ENCODE measurements around the gene M6PR.
A peak's percentile ranks its signal among the peaks of the same experiment; 100 is the strongest.
"Not testable (repeated sequence)": the region's sequence is repeated elsewhere in the genome, so short reads cannot be mapped to it uniquely, and the experiment has no call there.

M6PR gene

GRCh38 chr12:8917031-8917430 lies 32.4 kb downstream of the M6PR start:
- in situ Hi-C loops (cut with HindIII; ENCODE audit: low pct_ligation_motif_present, low pct_unique_long_range_greater_than_20kb, low sequenced_read_pairs), result no loop called here
- DNase-seq, result no peak

DNA sequence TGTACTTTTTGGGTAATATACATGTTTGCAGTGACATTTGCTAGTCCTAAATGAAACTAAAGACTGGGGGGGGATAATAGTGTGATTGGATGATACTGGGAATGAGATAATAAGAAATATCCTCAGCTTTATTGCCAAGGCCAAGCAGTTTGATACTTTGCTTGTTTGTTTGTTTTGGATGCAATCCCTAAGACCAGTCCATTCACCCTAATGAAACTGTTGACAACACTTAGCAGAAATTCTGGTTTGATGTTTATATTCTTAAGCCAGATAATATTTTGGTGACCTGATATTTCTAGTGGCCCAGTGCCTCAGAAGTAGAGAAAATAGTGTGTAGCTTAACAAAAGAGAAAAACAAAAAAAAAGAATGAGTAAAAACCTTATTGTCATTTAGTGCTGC lies 33.3 kb downstream of the M6PR start:
- in situ Hi-C loops (cut with HindIII; ENCODE audit: low pct_ligation_motif_present, low pct_unique_long_range_greater_than_20kb, low sequenced_read_pairs), result no loop called here

DNA sequence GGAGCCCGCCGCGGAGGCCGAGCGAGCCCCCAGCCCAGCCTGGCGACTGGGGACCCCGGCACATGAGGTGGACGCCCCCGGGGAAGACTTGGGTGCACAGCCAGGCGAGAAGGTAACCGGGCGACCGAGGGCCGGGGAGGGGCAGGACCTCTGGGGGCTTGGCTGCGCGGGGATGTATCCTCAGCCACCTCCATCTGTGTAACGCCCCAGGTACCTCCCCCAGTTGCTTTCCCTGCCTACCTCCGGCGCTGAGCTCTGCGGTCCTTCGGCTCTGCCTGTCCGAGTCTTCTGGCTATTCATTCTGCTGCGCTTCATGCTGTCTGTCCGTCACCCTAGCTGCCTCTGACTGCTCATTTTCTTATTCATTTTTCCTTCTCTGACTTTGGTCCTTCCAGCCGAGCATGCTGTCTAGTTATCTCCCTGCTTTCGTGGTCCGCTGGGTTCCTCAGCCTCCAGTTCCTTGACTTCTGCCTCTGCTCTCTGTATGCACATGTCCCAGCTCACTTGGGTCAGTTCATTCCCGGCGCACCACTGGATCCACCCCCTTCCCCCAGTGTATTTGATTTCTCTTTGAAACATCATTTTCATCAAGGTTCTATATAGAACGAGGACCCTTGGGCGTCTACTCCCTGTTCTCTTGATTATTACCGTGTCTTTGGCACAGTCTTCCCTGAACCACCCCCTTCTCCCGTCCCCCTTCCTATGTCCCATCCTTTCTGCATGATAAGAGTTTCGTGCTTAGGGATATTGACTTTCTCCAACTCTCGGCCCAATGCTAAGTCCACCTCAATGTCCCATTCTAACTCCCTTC lies 34.5 kb downstream of the M6PR start:
- in situ Hi-C loops (cut with HindIII; ENCODE audit: low pct_ligation_motif_present, low pct_unique_long_range_greater_than_20kb, low sequenced_read_pairs), result no loop called here
- peak; percentile 80 for DNase-seq

More for the DNA sequence above, 33.3 kb downstream of the M6PR start:
- no peak for DNase-seq

GRCh38 chr12:8914033-8914715 lies 35.3 kb downstream of the M6PR start, which contains the start of gene PHC1:
Gene PHC1, plus strand, starts transcription at chr12:8914509. Its CDS starts 3,169 bp downstream, at chr12:8917678.
- in situ Hi-C loops (cut with HindIII; ENCODE audit: low pct_ligation_motif_present, low pct_unique_long_range_greater_than_20kb, low sequenced_read_pairs), result not testable (repeated sequence)
- peak; percentile 83 for DNase-seq

GRCh38 chr12:8913702-8914032 lies 35.8 kb downstream of the M6PR start:
- in situ Hi-C loops (cut with HindIII; ENCODE audit: low pct_ligation_motif_present, low pct_unique_long_range_greater_than_20kb, low sequenced_read_pairs), result no loop called here
- DNase-seq, result no peak

GRCh38 chr12:8912914-8913313 lies 36.5 kb downstream of the M6PR start:
- in situ Hi-C loops (cut with HindIII; ENCODE audit: low pct_ligation_motif_present, low pct_unique_long_range_greater_than_20kb, low sequenced_read_pairs), result no loop called here
- peak; percentile 23 for DNase-seq

GRCh38 chr12:8911606-8912268 lies 37.7 kb downstream of the M6PR start:
- in situ Hi-C loops (cut with HindIII; ENCODE audit: low pct_ligation_motif_present, low pct_unique_long_range_greater_than_20kb, low sequenced_read_pairs), result no loop called here
- DNase-seq, result peak; percentile 31

DNA sequence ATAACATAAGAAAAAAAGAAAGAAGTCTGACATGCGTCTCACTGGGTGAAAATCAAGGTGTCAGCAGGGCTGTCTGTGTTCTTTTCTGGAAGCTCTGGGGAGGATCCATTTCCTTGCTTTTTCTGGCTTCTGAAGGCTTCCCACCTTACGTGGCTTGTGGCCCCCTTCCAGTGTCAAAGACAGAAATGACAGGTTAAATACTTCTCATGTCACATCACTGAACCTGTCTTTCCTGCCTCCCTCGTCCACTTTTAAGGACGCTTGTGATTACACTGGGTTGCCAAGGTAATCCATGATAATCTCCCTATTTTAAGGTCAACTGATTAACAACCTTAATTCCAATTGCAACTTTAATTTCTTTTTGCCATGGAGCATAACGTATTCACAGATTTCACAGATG lies 39.7 kb downstream of the M6PR start:
- DNase-seq, result no peak
- in situ Hi-C loops (cut with HindIII; ENCODE audit: low pct_ligation_motif_present, low pct_unique_long_range_greater_than_20kb, low sequenced_read_pairs), result no loop called here

GRCh38 chr12:8907513-8907912 lies 41.9 kb downstream of the M6PR start:
- in situ Hi-C loops (cut with HindIII; ENCODE audit: low pct_ligation_motif_present, low pct_unique_long_range_greater_than_20kb, low sequenced_read_pairs), result no loop called here
- DNase-seq, result no peak

GRCh38 chr12:8906266-8907180 lies 42.9 kb downstream of the M6PR start:
- in situ Hi-C loops (cut with HindIII; ENCODE audit: low pct_ligation_motif_present, low pct_unique_long_range_greater_than_20kb, low sequenced_read_pairs), result no loop called here
- DNase-seq, result no peak

DNA sequence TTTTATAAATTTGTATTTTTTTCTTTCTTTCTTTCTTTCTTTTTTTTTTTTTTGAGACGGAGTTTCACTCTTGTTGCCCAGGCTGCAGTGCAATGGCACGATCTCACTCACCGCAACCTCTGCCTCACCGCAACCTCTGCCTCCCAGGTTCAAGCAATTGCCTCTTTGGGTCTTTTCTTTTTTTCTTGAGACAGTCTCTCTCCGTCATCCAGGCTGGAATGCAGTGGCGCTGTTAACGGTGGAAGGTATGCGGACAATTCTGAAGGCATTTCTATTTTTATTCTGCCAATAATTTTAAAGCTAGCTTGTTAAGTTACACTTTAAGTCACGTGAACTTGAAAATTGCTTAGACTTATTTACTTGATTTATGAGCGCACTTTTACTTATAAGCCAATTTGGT lies 43.9 kb downstream of the M6PR start:
- in situ Hi-C loops (cut with HindIII; ENCODE audit: low pct_ligation_motif_present, low pct_unique_long_range_greater_than_20kb, low sequenced_read_pairs), result no loop called here
- DNase-seq, result no peak

- no peak for DNase-seq
- in situ Hi-C loops (cut with HindIII; ENCODE audit: low pct_ligation_motif_present, low pct_unique_long_range_greater_than_20kb, low sequenced_read_pairs), result no loop called here
These were observed 44.8 kb downstream of the M6PR start for GRCh38 chr12:8904665-8905064.

- in situ Hi-C loops (cut with HindIII; ENCODE audit: low pct_ligation_motif_present, low pct_unique_long_range_greater_than_20kb, low sequenced_read_pairs), result no loop called here
- no peak for DNase-seq
These were observed 45.8 kb downstream of the M6PR start for GRCh38 chr12:8903646-8904045.

GRCh38 chr12:8902703-8903102 lies 46.7 kb downstream of the M6PR start:
- in situ Hi-C loops (cut with HindIII; ENCODE audit: low pct_ligation_motif_present, low pct_unique_long_range_greater_than_20kb, low sequenced_read_pairs); DNase-seq: not testable (repeated sequence)

DNA sequence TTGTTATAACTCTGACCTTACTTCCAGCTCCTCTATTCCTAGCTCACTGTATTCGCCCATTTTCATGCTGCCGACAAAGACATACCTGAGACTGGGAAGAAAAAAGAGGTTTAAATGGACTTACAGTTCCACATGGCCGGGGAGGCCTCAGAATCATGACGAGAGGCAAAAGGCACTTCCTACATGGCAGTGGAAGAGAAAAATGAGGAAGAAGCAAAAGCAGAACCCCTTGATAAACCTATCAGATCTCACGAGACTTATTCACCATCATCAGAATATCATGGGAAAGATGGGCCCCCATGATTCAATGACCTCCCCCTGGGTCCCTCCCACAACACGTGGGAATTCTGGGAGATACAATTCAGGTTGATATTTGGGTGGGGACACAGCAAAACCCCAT lies 49.6 kb downstream of the M6PR start:
- no peak for DNase-seq
- in situ Hi-C loops (cut with HindIII; ENCODE audit: low pct_ligation_motif_present, low pct_unique_long_range_greater_than_20kb, low sequenced_read_pairs), result no loop called here

- no peak for DNase-seq
- in situ Hi-C loops (cut with HindIII; ENCODE audit: low pct_ligation_motif_present, low pct_unique_long_range_greater_than_20kb, low sequenced_read_pairs), result no loop called here
These were observed 52.4 kb downstream of the M6PR start for GRCh38 chr12:8897081-8897480.

DNA sequence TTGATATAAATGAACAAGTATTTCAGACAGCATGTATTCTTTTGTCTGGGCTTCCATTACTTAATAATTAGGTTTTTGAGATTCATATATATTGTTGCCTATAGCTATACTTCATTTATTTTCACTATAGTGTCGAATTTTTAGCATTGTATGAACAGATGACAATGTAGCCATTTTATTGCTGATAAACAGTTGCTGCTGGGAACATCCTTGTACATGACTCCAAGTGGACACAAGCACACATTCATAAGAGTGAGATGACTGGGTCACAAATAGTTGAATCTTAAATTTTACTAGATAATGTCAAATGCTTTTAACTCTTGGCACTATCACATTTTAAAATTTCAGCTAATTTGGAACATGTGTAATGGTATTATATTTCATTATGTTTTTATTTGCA lies 54.5 kb downstream of the M6PR start:
- DNase-seq, result no peak
- in situ Hi-C loops (cut with HindIII; ENCODE audit: low pct_ligation_motif_present, low pct_unique_long_range_greater_than_20kb, low sequenced_read_pairs), result no loop called here

DNA sequence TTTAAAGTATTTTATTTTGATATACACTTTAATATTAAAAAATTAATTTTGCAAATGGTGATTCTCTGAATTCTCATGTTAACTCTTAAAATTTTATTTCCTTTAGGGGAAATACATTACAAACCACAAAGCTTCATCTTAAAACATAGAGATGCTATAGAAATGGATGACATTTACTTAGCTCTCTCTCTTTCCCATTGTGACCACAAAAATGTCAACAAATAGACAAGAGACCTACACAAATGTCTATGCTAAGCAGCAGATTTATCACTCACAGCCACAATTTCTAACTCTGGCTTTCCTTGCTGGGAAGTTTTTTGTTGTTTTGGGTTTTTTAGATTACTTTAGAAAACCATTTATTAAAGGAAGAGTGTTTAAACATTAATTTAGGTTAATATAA lies 55.1 kb downstream of the M6PR start:
- DNase-seq, result no peak
- in situ Hi-C loops (cut with HindIII; ENCODE audit: low pct_ligation_motif_present, low pct_unique_long_range_greater_than_20kb, low sequenced_read_pairs), result no loop called here

GRCh38 chr12:8891976-8892375 lies 57.5 kb downstream of the M6PR start:
- no peak for DNase-seq
- in situ Hi-C loops (cut with HindIII; ENCODE audit: low pct_ligation_motif_present, low pct_unique_long_range_greater_than_20kb, low sequenced_read_pairs), result no loop called here

Measured in ACHN (cell line).